Duodenal mucosa (tissue), 2 donors: ENCODE data around the gene PIAS4.
A peak's percentile ranks its signal among the peaks of the same experiment; 100 is the strongest.

Experiments
- H3K27ac ChIP-seq: one replicate; pipeline ENCODE4 v1.7.0; 2013; ENCODE audit warnings: low read depth, low read length
- H3K27me3 ChIP-seq, 2 donors: one replicate each; pipeline ENCODE4 v1.7.0; 2013; ENCODE audit warnings: low read length in 2 of 2, control low read depth in 1 of 2; ENCODE audit not compliant: insufficient read depth in 2 of 2, control insufficient read depth in 1 of 2
- H3K36me3 ChIP-seq, 2 donors: one replicate each; pipeline ENCODE4 v1.7.0; 2013; ENCODE audit warnings: low read length in 2 of 2, control low read depth in 1 of 2; ENCODE audit not compliant: insufficient read depth in 2 of 2, control insufficient read depth in 1 of 2
- H3K4me1 ChIP-seq, 2 donors: one replicate each; pipeline ENCODE4 v1.7.0; 2013; ENCODE audit warnings: low read length in 2 of 2, control low read depth in 1 of 2; ENCODE audit not compliant: insufficient read depth in 2 of 2, control insufficient read depth in 1 of 2
- H3K4me3 ChIP-seq, 2 donors: one replicate each; pipeline ENCODE4 v1.7.0; 2013; ENCODE audit warnings: low read length in 2 of 2, low read depth in 1 of 2
- H3K9ac ChIP-seq, 2 donors: one replicate each; pipeline ENCODE4 v1.7.0; 2013; ENCODE audit warnings: low read length in 2 of 2, low read depth in 1 of 2
- H3K9me3 ChIP-seq, 2 donors: one replicate each; pipeline ENCODE4 v1.7.0; 2013; ENCODE audit warnings: low read length in 2 of 2, control low read depth in 1 of 2; ENCODE audit not compliant: control insufficient read depth in 1 of 2

The PIAS4 gene

DNA sequence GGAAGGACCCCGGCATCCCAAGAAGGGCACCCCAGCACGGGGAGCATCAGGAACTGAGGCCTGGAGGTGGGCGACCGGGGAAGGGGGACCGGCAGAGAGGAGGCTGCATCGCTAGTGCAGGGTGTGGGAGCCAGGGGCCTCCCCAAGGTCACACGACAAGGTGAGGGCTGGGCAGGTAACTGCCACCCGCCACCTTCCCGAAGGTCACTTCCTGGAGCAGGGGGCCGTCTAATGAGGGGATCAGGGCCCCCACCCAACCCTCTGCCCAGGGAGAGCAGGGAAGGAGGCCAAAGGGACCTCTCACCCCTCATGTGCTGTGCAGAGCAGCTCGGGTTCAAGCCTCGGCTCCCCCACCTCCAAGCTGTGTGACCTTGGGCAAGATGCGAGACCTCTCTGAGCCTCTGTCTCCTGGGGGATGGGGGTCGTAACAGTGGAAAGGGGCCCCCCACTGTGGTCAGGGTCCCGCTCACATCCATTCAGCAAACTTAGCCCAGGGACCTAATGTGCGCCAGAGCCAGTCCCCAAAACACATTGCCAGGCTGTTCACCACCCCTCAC is 53.2 kb downstream of the PIAS4 start:
- peak overlapping the region; percentile 98 for H3K27ac ChIP-seq
- no peaks in the 10 kb centered on the region for H3K27me3 ChIP-seq
- H3K9me3 ChIP-seq: no peaks in the 10 kb centered on the region
- H3K4me1 ChIP-seq: peaks cover 60 to 70% of the 10 kb centered on the region in 2 donors
- H3K36me3 ChIP-seq: peaks cover 0 to 6% of the 10 kb centered on the region in 2 donors
- peak overlapping the region; percentile 76 to 78 for H3K4me3 ChIP-seq
- peak overlapping the region; percentile 65 to 97 for H3K9ac ChIP-seq

DNA sequence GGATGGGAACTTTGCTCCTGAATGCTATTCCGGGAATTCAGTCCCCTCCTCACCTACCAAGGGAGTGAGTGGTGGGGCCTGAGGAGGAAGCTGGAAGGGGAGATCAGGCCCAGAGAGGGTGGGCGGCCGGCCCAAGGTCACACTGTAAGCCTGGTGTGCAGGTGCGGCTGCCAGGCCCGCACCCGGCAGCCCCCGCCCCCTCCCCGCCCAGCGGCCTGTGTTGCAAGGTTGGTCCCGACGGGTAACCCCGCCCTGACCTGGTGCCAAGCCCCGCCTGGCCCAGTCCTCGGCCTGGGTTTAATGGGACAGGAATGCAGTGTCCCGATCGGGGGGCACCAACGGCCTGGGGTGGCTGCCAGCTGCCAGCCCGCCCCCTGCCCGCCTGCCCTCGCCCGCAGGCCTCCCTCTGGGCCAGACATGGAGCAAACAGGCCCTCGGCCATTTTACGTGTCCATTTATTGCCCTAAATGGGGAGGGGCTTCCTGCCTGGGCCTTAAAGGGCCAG is 53.7 kb downstream of the PIAS4 start:
- H3K36me3 ChIP-seq: peaks cover 0 to 6% of the 10 kb centered on the region in 2 donors
- H3K27me3 ChIP-seq: no peaks in the 10 kb centered on the region
- H3K27ac ChIP-seq: peak overlapping the region; percentile 98
- no peaks in the 10 kb centered on the region for H3K9me3 ChIP-seq
- H3K9ac ChIP-seq: peak overlapping the region; percentile 89 to 97
- H3K4me1 ChIP-seq: peaks cover 56 to 64% of the 10 kb centered on the region in 2 donors
- H3K4me3 ChIP-seq: peak overlapping the region; percentile 76 to 78

DNA sequence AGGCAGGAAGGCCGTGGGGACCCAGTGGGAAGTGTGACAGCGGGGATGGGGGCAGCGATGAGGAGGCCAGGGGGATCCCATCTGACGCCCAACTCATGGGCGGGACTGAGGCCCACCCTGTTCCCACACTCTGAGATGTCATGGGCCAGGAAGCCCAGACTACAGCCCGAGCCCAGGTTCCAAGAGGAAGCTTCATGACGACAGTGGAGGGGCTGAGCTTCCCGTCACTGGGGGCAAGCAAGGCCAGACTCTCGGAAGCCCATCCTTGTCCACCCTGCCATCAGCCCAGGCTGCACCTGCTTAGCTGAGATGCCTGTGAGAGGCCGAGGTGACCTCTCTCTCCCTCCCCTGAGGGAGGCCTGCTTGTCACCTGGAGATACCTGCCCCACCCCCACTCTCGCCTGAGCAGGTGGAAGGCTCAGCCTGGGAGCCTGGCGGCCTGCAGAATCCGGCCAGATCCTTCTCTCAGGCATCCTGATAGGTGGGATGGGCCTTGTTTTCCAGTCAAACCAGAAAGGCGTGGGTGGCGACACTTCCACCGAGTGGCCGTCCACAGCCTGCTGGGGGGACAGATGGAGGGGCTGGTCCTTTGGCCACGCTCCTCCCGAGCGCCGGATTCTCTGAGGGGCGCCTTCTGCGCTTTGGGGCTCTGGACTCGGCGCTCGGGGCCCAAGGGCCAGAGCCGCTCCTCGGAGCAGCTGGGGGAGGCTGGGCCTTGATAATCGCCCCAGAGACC is 54.3 kb downstream of the PIAS4 start:
- Histone ChIP-seq H3K9me3 (no peaks in the 10 kb centered on the region), H3K4me3 (peak overlapping the region; percentile 76 to 78), H3K27ac (peak overlapping the region; percentile 98), H3K4me1 (peaks cover 56 to 64% of the 10 kb centered on the region in 2 donors), H3K9ac (peak overlapping the region; percentile 89 to 97), H3K36me3 (peaks cover 0 to 6% of the 10 kb centered on the region in 2 donors), H3K27me3 (no peaks in the 10 kb centered on the region)

DNA sequence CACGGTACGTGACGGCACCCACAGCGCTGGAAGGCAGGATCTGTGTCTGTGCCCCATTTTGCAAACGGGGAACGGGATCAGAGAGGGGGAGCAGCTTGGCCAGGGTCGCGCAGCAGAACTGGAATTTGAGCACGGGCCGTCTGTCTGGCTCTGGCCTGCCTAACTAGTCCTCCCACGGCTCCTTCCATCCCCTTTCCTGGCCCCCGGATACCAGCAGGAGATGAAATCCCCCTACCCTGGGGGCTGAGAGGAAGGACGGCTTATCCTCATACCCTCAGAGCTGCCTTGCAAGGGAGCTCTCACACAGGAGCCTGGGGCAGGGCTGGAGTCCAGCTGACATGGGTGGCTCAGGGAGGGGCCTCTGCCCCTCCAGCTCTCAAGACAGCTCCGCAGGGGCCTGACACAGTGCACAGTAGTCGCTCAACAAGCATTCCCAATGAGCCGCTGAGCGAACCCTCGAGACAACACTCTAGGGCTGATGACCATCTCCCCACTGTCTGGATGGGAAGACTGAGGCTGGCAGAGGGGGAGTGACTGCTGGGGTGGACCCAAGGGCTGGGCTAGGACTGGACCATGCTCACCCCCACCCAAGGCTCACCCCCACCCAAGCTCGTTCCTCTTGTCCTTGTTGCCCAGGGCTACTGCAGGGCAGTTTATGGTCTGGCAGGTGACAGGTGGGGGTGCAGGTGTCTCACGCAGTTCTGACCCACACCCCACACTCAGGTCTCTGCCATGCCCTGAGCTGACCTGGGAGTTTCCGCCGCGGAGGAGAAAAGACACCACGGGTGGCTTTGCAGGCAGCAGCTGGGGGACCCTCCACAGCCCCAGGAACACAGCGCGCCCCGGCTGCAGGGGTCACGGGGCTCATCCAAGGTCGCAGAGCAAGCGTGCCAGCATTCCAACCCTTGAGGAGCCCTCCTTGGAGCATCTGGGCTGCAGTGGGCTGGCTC is 55.2 kb downstream of the PIAS4 start:
- Histone ChIP-seq H3K4me1 (peaks cover 56 to 63% of the 10 kb centered on the region in 2 donors), H3K27ac (peak overlapping the region; percentile 98), H3K27me3 (no peaks in the 10 kb centered on the region), H3K36me3 (peaks cover 0 to 6% of the 10 kb centered on the region in 2 donors), H3K4me3 (peak overlapping the region; percentile 76 to 78), H3K9me3 (no peaks in the 10 kb centered on the region), H3K9ac (peak overlapping the region; percentile 89 to 97)

DNA sequence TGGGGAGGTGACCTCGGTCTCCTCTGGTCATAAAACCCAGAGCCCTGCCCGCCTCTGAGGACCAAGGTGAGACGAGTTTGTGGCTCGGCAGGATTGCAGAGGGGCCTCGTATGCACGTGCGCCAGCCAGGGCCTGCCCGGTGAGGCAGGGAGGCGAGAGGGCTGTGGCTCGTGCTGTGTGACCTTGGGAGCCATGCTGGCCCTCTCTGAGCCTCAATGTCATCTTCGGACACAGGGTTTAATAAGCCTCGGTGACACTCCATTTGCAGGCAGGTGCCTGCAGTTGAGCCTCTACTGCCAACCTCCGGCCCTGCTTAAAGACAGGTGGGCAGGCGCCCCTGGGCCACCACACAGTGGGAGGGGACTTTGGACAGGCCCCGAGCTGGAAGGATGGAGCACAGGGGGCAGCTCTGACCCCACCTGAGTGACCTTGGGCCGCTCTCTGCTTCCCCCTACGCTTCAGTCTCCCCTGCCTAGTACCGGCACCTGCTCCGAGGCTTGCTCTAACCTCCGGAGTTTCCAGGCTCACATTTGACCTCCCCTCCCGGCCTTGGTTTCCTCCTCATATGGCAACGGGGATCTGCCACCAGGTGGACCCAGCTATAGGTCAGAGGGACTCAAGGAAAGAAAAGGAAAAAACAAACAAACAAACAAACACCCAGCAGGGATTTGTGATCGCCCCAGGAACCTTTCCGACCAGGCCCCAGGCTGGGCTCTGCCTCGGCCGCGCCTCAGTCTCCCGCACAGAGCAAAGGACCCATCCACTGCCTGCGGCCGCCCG is 56.0 kb downstream of the PIAS4 start:
- H3K4me3 ChIP-seq: peak overlapping the region; percentile 76 to 78
- H3K4me1 ChIP-seq: peaks cover 53 to 59% of the 10 kb centered on the region in 2 donors
- peak overlapping the region; percentile 98 for H3K27ac ChIP-seq
- H3K27me3 ChIP-seq: no peaks in the 10 kb centered on the region
- H3K9ac ChIP-seq: peak overlapping the region; percentile 89 to 97
- H3K36me3 ChIP-seq: peaks cover 0 to 6% of the 10 kb centered on the region in 2 donors
- H3K9me3 ChIP-seq: no peaks in the 10 kb centered on the region

DNA sequence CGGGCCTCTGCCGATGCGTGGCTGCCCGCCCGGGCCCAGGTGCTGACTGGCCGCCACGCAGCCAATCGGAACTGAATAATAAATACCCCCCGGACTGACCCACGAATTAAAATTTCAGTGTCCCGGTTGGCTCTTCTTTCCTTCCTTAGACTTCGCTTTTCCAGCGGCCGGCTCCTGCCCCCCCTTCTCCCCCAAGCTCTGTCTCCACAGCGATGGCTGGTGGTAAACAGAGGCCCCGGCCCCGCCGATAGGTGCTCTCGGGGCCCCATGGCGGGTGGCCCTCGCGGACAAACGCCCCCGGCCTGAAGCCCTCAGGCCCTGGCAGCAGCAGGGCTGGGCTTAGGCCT is 56.6 kb downstream of the PIAS4 start:
- no peaks in the 10 kb centered on the region for H3K27me3 ChIP-seq

DNA sequence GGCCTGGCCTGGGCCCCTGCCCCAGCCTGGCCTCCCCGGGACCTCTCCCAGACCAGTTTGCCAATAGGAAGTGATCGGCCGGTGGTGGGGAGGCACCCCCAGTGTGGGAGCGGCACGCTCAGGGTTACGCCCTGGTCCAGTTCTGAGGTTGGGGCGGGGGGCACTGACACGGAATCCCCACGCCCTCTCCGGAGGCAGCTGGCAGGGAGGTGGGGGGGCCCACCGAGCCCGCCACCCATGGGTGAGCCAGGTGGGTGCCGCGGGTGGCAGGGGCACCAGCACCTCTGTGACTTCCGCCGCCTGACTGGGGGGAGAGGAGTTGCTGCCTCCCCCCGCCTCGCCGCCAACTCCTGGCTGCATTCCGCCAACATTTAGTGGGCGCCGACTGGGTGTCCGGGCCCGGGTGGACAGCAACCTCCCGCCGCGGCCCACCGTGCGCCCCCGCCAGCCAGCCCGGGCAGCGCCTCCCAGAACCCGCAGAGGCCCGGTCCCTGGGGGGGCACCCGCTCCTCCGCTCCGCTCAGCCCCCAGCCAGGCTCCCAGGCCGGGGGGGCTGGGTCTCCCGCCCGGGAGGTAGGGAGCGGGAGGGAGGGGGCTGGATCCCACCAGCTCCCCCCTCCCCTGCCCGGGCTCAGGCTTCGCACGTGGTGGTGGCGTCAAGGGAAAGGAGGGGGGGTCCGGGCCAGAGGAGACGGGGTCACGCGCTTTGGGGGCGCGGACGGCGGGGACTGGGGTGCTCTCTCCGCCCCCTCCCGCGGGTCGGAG is 57.1 kb downstream of the PIAS4 start:
- Histone ChIP-seq H3K4me1 (peaks cover 48 to 54% of the 10 kb centered on the region in 2 donors), H3K36me3 (peaks cover 0 to 6% of the 10 kb centered on the region in 2 donors)

More for the DNA sequence above, 56.6 kb downstream of the PIAS4 start:
- H3K9me3 ChIP-seq: no peaks in the 10 kb centered on the region
- peaks cover 51 to 56% of the 10 kb centered on the region in 2 donors for H3K4me1 ChIP-seq
- peak overlapping the region; percentile 98 for H3K27ac ChIP-seq
- peak overlapping the region; percentile 89 to 97 for H3K9ac ChIP-seq
- H3K4me3 ChIP-seq: peak overlapping the region; percentile 76 to 78
- H3K36me3 ChIP-seq: peaks cover 0 to 6% of the 10 kb centered on the region in 2 donors

DNA sequence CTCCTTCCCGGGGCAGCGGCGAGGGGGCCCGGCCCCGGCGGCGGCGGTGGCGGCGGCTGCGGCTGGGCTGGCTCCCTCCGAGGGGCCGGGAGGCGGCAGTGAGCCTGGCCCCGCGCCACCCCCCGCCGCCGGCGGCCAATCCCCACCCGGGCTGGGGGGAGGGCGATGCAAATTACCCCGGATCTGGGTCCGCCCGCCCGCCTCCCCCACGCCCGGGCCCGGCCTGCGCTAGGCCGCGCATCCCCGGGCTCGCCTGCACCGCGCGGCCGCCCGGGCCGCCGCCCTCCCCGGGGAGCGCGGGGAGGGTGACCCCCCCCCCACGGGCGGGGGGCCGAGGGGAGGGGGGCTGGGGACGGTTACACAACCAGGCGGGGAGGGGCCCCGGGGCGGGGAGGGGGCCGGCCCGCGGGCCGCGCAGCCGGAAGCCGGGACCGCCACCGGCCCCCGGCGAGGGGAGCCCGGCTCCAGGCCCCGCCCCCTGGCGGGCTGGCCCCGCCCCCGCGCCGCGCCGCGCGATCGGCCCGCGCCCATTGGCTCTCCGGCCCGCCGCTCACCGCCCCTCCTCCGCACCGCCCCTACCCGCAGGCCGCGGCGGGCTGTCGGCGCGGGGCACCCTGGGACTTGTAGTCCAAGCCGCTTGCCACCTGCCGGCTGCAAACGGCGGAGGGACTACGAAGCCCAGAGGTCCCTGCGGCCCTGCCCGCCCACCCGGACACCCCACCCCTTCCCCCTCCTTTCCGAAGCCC is 58.1 kb downstream of the PIAS4 start:
- Histone ChIP-seq H3K27ac (peak overlapping the region; percentile 50), H3K27me3 (no peaks in the 10 kb centered on the region), H3K4me1 (peaks cover 42 to 44% of the 10 kb centered on the region in 2 donors), H3K9me3 (no peaks in the 10 kb centered on the region), H3K9ac (no peak overlapping the region), H3K4me3 (peak overlapping the region; percentile 66 to 75), H3K36me3 (peaks cover 0 to 6% of the 10 kb centered on the region in 2 donors)

More for the DNA sequence above, 57.1 kb downstream of the PIAS4 start:
- Histone ChIP-seq H3K27ac (peak overlapping the region; percentile 98), H3K4me3 (peak overlapping the region; percentile 76 to 78), H3K9ac (peak overlapping the region; percentile 89 to 97), H3K9me3 (no peaks in the 10 kb centered on the region), H3K27me3 (no peaks in the 10 kb centered on the region)
